Natural killer cell (primary cell): Measurements from ENCODE around the gene RNF220. TPM values are rescaled to one million over a fixed set of nuclear protein-coding genes. Genes with fewer than 3 reads are reported as not detected.

Experiments
- ATAC-seq, 3 donors: fragments of 150-1000 bp in 2 of 3; fragments of 200-7000 bp in 1 of 3; cut with Tn5 transposase; 1 replicate in 1 of 3; 2 replicates in 2 of 3; pipeline ENCODE4 v1.10.0; 2021; ENCODE audit warnings: mild to moderate bottlenecking in 2 of 3, moderate library complexity in 2 of 3
- DNase-seq, 2 donors: peaks; one replicate each; pipeline versions ENCODE4 v3.0.0 to v3.0.0-alpha.2; 2013 to 2021; ENCODE audit warnings: mixed read lengths in 1 of 2
- H3K27ac ChIP-seq: one replicate; pipeline ENCODE4 v1.5.1; 2013; ENCODE audit warnings: mild to moderate bottlenecking, low read length
- H3K27me3 ChIP-seq: one replicate; pipeline ENCODE4 v1.6.1; 2013; ENCODE audit warnings: low read length; ENCODE audit not compliant: control insufficient read depth, insufficient read depth
- H3K36me3 ChIP-seq: one replicate; pipeline ENCODE4 v1.6.1; 2013; ENCODE audit warnings: low read length; ENCODE audit not compliant: control insufficient read depth, insufficient read depth
- H3K4me1 ChIP-seq: one replicate; pipeline ENCODE4 v1.6.1; 2013; ENCODE audit warnings: low read length; ENCODE audit not compliant: control insufficient read depth, insufficient read depth
- H3K4me3 ChIP-seq: one replicate; pipeline ENCODE4 v1.5.1; 2013; ENCODE audit warnings: low read length
- H3K9me3 ChIP-seq: one replicate; pipeline ENCODE4 v1.6.1; 2013; ENCODE audit warnings: low read length; ENCODE audit not compliant: control insufficient read depth, insufficient read depth
- H3K27ac Mint-ChIP-seq, 2 donors: one replicate each; pipeline ENCODE4 v1.8.0; 2022; ENCODE audit warnings: mild to moderate bottlenecking in 2 of 2, mixed read lengths in 2 of 2, moderate library complexity in 1 of 2
- H3K27me3 Mint-ChIP-seq, 2 donors: one replicate each; pipeline ENCODE4 v1.8.0; 2022; ENCODE audit warnings: low read depth in 2 of 2, mixed read lengths in 2 of 2
- H3K36me3 Mint-ChIP-seq: one replicate; pipeline ENCODE4 v1.8.0; 2022; ENCODE audit warnings: mixed read lengths
- H3K4me1 Mint-ChIP-seq, 2 donors: one replicate each; pipeline ENCODE4 v1.8.0; 2022; ENCODE audit warnings: mixed read lengths in 2 of 2
- H3K4me3 Mint-ChIP-seq: one replicate; pipeline ENCODE4 v1.8.0; 2022; ENCODE audit warnings: mild to moderate bottlenecking, moderate library complexity, mixed read lengths
- H3K9me3 Mint-ChIP-seq, 2 donors: one replicate each; pipeline ENCODE4 v1.8.0; 2022; ENCODE audit warnings: mixed read lengths in 2 of 2
- CTCF ChIP-seq: fragments of 200-600 bp; IDR thresholded peaks from one replicate; pipeline ENCODE4 v1.8.0; 2022; ENCODE audit warnings: antibody characterized with exemption
- WGBS: methylation state at CpG from one replicate; pipeline ENCODE4 v1.1.7; 2013; ENCODE audit warnings: missing lambda C conversion rate; ENCODE audit not compliant: insufficient coverage; 5-methylcytosine and 5-hydroxymethylcytosine counted together
- intact Hi-C: fragments of 100-400 bp; cut with micrococcal nuclease; formaldehyde crosslinking; loops from one replicate; pipeline ENCODE4 v1.14.2; 2022
- total RNA-seq, 4 donors: library from RNA; stranded (reverse); fragments of 120-200 nt in 1 of 4; gene quantifications; one replicate each; pipeline versions ENCODE4 v1.2.3 to v1.2.4, GENCODE V29; 2013 to 2022

Gene RNF220
- total RNA-seq, 3 donors from 2014 or later (not counting 1 experiment from before 2014, with no cell fraction given): 88.5 to 107 (median 105) TPM

GRCh38 chr1:44464361-44464760 lies 59.3 kb downstream of the RNF220 start:
- intact Hi-C loops: no loop called here
- no peak for ATAC-seq
- Histone ChIP-seq H3K4me3 (no peak overlapping the region), H3K9me3 (no peaks in the 10 kb centered on the region), H3K4me1 (no peaks in the 10 kb centered on the region), H3K27me3 (no peaks in the 10 kb centered on the region), H3K27ac (no peak overlapping the region), H3K36me3 (no peaks in the 10 kb centered on the region)
- Mint-ChIP-seq H3K27ac (no peak overlapping the region), H3K36me3 (no peaks in the 10 kb centered on the region), H3K9me3 (no peaks in the 10 kb centered on the region), H3K4me1 (no peaks in the 10 kb centered on the region), H3K27me3 (peaks cover 11 to 12% of the 10 kb centered on the region in 2 donors), H3K4me3 (no peak overlapping the region)
- DNase-seq: no peak
- no peak for TF ChIP-seq CTCF
- 88% methylated on average over 3 of the region's 3 CpGs for WGBS

GRCh38 chr1:44467566-44467965 lies 62.5 kb downstream of the RNF220 start:
- no peak overlapping the region for H3K4me3 Mint-ChIP-seq
- peaks cover 7% of the 10 kb centered on the region in 2 donors for H3K4me1 Mint-ChIP-seq
- intact Hi-C loops: no loop called here
- H3K27ac Mint-ChIP-seq: no peak overlapping the region
- 93% methylated on average over 4 of the region's 4 CpGs for WGBS
- H3K4me3 ChIP-seq: no peak overlapping the region
- TF ChIP-seq CTCF: no peak
- no peaks in the 10 kb centered on the region for H3K27me3 ChIP-seq
- peaks cover 0 to 3% of the 10 kb centered on the region in 2 donors for H3K27me3 Mint-ChIP-seq
- no peaks in the 10 kb centered on the region for H3K9me3 Mint-ChIP-seq
- no peaks in the 10 kb centered on the region for H3K36me3 ChIP-seq
- DNase-seq (no peak), ATAC-seq (no peak)
- H3K27ac ChIP-seq: no peak overlapping the region
- H3K36me3 Mint-ChIP-seq: no peaks in the 10 kb centered on the region
- H3K9me3 ChIP-seq: no peaks in the 10 kb centered on the region
- H3K4me1 ChIP-seq: peaks cover 2% of the 10 kb centered on the region

GRCh38 chr1:44471911-44472453 lies 66.9 kb downstream of the RNF220 start:
- Mint-ChIP-seq H3K27me3 (no peaks in the 10 kb centered on the region), H3K27ac (peak overlapping the region; percentile 48 to 75), H3K4me1 (peaks cover 18% of the 10 kb centered on the region in 2 donors), H3K4me3 (peak overlapping the region; percentile 71), H3K36me3 (no peaks in the 10 kb centered on the region), H3K9me3 (no peaks in the 10 kb centered on the region)
- ATAC-seq (no peak), DNase-seq (no peak)
- intact Hi-C loops: no loop called here
- Histone ChIP-seq H3K27ac (no peak overlapping the region), H3K9me3 (no peaks in the 10 kb centered on the region), H3K36me3 (no peaks in the 10 kb centered on the region), H3K4me1 (peaks cover 9% of the 10 kb centered on the region), H3K27me3 (no peaks in the 10 kb centered on the region), H3K4me3 (no peak overlapping the region)
- WGBS: 71% methylated on average over 2 of the region's 2 CpGs
- TF ChIP-seq CTCF: no peak
